Head of caudate nucleus (tissue), 42 donors: ENCODE data around the gene SNAPIN.
A peak's percentile ranks its signal among the peaks of the same experiment; 100 is the strongest.

Source experiments
- DNase-seq, 42 donors: peaks; one replicate each; pipeline versions ENCODE4 v3.0.0 to v3.0.0-alpha.2; 2020 to 2021; ENCODE audit warnings: mixed read lengths in 7 of 42
- intact Hi-C: fragments of 100-400 bp; cut with DNase I; formaldehyde crosslinking; loops from one replicate; pipeline ENCODE4 v1.15.0; 2022

The SNAPIN gene

DNA sequence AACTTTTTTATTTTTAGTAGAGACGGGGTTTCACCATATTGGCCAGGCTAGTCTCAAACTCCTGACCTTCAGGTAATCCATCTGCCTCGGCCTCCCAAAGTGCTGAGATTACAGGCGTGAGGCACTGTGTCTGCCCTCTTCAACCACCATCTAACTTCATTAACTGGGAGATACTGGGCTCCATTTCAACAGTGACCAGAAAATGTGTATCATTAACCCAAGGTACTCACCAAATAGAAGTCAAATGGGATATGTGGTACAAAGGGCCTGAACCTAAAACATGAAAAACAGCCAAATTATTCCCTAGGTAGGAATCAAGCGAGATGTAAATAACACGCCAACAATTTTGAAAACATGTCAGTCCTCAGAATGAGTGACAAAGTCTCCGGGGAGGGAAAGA lies 11.1 kb downstream of the SNAPIN start:
- no peak for DNase-seq
- intact Hi-C loops = loop anchor here (2.0 kb wide), 1 partner anchor 113 kb away; no protein-coding TSS in a partner anchor

DNA sequence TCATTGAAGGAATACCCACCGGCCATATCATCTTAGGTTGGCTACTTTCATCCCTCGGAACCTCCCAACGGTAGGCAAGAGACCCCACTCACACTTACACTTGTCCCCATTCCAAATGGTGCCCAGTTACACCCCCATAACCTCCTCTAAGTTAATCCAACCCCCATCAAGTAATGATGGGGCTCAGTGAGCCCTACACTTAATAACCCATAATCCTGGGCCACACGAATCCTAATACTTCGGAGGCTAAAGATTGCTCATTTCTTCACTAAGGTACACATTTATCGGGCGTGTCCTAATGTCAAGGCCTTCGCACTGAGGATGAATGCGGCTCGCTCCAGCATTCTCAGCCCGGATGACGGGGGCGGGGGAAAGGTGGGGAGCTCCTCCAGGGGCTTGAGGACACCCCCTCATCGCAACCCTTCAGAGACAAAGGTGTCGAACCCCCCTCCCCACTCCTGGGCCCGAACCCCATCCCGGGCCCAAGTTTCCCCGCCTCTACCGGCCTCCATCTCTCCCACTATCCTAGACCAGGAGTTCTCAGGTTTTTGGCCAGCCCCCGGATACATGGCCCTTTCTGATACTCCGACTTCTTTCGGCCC lies 11.9 kb downstream of the SNAPIN start:
- intact Hi-C loops = loop anchor here (2.0 kb wide), 1 partner anchor 112 kb away; no protein-coding TSS in a partner anchor
- peak in 3 of 42 donors; percentile 7 to 42 (median 31) for DNase-seq

- DNase-seq = peak; percentile 88 to 98 (median 95)
- intact Hi-C loops = loop anchor here (2.0 kb wide), 1 partner anchor 112 kb away; no protein-coding TSS in a partner anchor
Measured at GRCh38 chr1:153670859-153671627, 12.5 kb downstream of the SNAPIN start, which contains the start of gene ILF2. ILF2 (minus strand) TSS chr1:153670993; CDS start chr1:153670922, 71 bp downstream.

DNA sequence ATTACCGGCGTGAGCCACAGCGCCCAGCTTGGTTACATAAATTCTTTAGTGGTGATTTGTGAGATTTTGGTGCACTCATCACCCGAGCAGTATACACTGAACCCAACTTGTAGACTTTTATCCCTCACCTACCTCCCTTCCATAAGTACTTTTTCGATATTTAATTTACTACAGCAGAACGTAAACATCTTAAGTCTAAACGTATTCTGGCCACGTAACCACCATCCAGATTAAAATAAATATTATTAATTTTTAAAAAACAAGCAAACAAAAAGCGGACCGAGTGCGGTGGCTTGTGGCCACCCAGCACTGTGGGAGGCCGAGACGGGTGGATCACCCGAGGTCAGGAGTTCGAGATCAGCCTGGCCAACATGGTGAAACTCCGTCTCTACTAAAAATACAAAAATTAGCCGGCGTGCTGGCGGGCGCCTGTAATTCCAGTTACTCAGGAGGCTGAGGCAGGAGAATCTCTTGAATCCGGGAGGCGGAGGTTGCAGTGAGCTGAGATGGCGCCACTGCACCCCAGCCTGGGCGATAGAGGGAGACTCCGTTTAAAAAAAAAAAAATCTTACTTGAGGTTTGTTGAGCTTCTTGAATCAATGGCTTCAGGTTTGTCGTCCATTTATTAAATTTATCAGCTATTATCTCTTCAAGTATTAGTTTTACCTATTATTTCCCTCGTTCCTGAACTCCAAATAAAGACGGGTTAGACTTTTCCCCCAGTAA lies 13.3 kb downstream of the SNAPIN start:
- intact Hi-C loops = loop anchor here (2.0 kb wide), 1 partner anchor 111 kb away; no protein-coding TSS in a partner anchor
- DNase-seq = peak in 33 of 42 donors; percentile 18 to 74 (median 35)

- intact Hi-C loops = no loop called here
- DNase-seq = no peak
Measured at GRCh38 chr1:153673511-153673910, 15.0 kb downstream of the SNAPIN start.

DNA sequence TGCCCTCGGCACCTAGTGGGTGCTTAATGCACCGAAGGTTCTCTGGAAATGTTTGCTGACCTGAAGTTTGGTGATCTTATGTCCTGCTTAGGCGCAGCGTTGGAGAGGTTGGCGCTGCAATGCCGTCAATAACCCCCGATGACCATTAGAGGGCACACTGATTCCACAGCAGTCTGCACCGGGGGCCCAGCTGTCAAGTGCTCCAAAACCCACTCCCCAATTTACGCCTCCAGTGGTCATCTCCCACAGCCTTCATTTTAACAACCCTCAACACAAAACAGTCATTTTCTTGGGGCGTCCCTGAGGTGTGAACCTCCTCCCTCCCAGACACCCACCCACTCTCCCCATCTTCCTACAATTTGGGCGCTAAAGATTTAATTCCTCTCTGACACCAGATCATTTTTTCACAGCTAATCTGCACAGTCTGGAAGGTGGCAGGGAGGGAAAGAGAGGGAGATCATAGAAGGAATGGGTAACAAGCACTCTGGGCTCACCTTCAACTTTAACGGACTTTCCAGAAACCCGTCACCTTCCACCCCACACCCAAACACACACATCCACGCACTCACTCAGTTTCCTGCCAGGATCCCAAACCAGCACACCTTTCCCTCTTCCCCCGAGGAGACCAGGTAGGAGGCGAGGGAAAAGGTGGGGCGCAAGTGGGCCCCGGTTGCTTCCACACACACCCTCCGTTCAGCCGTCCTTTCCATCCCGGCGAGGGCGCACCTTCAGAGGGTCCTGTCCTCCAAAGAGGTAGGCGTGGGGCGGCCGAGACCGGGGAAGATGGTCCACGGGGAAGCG lies 19.4 kb downstream of the SNAPIN start:
- DNase-seq = peak in 41 of 42 donors; percentile 25 to 82 (median 58)
- intact Hi-C loops = no loop called here

DNA sequence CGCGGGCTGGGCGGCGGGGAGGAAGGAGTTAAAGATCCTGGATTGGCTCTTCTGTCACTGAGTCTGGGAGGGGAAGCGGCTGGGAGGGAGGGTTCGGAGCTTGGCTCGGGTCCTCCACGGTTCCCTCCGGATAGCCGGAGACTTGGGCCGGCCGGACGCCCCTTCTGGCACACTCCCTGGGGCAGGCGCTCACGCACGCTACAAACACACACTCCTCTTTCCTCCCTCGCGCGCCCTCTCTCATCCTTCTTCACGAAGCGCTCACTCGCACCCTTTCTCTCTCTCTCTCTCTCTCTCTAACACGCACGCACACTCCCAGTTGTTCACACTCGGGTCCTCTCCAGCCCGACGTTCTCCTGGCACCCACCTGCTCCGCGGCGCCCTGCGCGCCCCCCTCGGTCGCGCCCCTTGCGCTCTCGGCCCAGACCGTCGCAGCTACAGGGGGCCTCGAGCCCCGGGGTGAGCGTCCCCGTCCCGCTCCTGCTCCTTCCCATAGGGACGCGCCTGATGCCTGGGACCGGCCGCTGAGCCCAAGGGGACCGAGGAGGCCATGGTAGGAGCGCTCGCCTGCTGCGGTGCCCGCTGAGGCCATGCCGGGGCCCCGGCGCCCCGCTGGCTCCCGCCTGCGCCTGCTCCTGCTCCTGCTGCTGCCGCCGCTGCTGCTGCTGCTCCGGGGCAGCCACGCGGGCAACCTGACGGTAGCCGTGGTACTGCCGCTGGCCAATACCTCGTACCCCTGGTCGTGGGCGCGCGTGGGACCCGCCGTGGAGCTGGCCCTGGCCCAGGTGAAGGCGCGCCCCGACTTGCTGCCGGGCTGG lies 20.2 kb downstream of the SNAPIN start, which contains the start of gene NPR1:
NPR1 (plus strand) TSS at position 170 of the 818 bp plus-strand sequence; CDS start at position 591, 421 bp downstream.
- intact Hi-C loops = no loop called here
- DNase-seq = peak in 32 of 42 donors; percentile 10 to 69 (median 36)

DNA sequence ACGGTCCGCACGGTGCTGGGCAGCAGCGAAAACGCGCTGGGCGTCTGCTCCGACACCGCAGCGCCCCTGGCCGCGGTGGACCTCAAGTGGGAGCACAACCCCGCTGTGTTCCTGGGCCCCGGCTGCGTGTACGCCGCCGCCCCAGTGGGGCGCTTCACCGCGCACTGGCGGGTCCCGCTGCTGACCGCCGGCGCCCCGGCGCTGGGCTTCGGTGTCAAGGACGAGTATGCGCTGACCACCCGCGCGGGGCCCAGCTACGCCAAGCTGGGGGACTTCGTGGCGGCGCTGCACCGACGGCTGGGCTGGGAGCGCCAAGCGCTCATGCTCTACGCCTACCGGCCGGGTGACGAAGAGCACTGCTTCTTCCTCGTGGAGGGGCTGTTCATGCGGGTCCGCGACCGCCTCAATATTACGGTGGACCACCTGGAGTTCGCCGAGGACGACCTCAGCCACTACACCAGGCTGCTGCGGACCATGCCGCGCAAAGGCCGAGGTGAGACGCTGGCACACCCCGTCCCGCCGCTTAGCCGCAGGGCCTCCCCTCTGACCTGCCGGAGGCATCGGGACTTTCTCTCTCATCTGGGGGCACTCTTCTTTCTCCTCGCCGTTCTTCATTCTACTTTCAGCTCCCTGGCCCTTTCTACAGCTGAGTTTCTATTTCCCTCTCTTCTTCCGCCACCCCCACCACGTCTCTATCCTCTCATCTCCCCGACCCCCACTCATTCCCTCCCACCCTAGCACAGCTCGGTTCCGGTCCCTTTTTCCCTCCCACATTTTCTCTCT lies 21.0 kb downstream of the SNAPIN start:
- intact Hi-C loops = loop anchor here (5.0 to 10.0 kb wide), 2 partner anchors 65 to 303 kb away; no protein-coding TSS in a partner anchor
- peak in 1 of 42 donors; percentile 31 for DNase-seq

GRCh38 chr1:153680120-153680403 lies 21.6 kb downstream of the SNAPIN start:
- DNase-seq = no peak
- intact Hi-C loops = loop anchor here (5.0 to 10.0 kb wide), 2 partner anchors 65 to 302 kb away; no protein-coding TSS in a partner anchor

DNA sequence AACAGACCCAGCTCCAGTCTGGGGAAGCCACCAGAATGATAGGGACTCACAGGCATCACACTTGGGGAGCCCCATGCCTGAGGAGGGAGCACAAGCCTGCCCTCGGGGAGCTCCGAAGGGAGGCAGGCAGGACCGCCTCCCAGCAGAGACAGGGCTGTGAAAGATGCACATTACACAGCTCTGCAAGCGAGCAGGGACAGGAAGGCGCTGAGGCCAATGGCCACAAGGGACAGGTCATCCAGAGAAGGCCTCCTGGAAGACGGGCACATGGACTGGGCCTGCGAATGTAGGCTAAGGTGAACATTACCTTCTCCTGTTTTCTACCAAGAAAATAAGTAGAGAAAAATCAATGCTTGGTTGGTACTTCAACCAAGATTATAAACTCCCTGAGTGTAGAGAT lies 24.2 kb downstream of the SNAPIN start:
- intact Hi-C loops = loop anchor here (5.0 to 10.0 kb wide), 2 partner anchors 62 to 300 kb away; no protein-coding TSS in a partner anchor
- DNase-seq = no peak

DNA sequence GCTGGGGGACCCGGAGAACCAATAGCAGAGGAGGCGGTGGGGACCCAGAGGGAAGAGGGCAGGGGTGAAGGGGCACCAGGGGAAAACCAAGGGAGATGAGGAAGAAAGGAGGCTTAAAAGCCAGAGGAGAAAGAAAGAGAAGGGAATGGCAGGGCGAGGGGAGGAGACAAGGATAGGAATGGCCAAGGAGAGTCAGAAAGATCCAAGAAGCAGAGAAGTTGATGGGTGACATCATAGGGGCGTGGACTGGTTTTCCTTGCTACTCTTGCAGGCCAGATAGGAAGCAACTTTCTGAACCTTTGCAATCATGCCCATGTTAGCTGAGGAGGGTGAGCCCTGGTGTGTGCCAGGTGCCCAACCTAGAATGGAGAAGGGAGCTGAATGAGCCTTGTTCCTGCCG lies 25.4 kb downstream of the SNAPIN start:
- no peak for DNase-seq
- intact Hi-C loops = loop anchor here (5.0 to 10.0 kb wide), 2 partner anchors 61 to 298 kb away; no protein-coding TSS in a partner anchor

DNA sequence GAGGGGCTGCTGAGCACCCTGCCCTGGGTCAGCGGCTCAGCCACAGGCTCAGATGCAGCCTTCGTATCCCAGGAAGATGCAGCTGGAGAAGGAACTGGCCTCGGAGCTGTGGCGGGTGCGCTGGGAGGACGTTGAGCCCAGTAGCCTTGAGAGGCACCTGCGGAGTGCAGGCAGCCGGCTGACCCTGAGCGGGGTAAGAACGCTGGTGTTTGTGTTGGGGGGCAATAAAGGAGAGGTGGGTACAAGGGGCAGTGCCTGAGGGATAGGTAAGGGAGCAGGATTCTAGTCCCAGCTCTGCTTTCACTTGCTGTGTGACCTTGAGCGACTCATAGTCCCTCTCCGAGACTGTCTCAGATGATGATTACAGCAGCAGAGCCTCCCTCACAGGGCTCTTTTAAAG lies 26.4 kb downstream of the SNAPIN start:
- intact Hi-C loops = loop anchor here (5.0 to 10.0 kb wide), 2 partner anchors 60 to 297 kb away; no protein-coding TSS in a partner anchor
- no peak for DNase-seq

DNA sequence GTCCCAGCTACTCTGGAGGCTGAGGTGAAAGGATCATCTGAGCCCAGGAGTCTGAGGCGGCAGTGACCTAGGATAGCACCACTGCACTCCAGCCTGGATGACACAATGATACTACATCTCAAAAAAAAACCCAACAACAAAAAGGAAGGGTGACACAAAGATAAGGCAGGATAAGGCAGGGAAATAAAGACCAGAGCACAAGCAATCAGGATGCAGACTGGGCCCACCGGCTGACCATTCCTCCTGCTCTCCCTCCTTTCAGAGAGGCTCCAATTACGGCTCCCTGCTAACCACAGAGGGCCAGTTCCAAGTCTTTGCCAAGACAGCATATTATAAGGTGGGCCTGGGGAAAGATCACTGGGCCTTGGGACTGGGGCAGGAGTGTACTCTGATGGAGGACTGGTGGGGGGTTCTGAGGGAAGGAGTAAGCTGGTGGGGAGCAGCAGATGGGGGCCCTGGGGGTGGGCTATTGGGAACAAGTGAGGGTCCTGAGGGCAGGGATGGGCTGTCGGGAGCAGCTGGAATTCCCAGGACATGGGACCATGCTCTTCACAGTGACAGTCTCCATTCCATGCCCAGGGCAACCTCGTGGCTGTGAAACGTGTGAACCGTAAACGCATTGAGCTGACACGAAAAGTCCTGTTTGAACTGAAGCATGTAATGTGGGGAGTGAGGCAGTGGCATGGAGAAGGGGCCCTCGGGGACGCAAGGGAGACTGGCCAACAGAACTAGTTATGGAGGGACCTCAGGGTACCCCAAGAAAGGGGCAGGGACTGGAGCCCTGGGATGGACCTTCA lies 27.2 kb downstream of the SNAPIN start:
- intact Hi-C loops = loop anchor here (10.0 kb wide), 1 partner anchor 59 kb away; no protein-coding TSS in a partner anchor
- DNase-seq = no peak

- no peak for DNase-seq
- intact Hi-C loops = loop anchor here (10.0 kb wide), 1 partner anchor 57 kb away; no protein-coding TSS in a partner anchor
Measured at GRCh38 chr1:153687346-153688125, 29.0 kb downstream of the SNAPIN start.

- no peak for DNase-seq
- intact Hi-C loops = loop anchor here (10.0 kb wide), 1 partner anchor 57 kb away; no protein-coding TSS in a partner anchor
Measured at GRCh38 chr1:153688276-153688675, 29.8 kb downstream of the SNAPIN start.
